Measurements from ENCODE around the gene GANC.

GANC gene

GRCh38 chr15:42282344-42282743 is 9.3 kb downstream of the GANC start:
- H3K4me3 ChIP-seq (replicated peaks in 1 of 2; ENCODE audit: low read depth in 2 of 2, low read length in 2 of 2), result no peak overlapping the region
- no peak for DNase-seq (ENCODE audit: low read depth in 2 of 2)
- TF ChIP-seq CTCF (IDR thresholded peaks at IDR 0.05; ENCODE audit: low read depth, low read length), result no peak

GRCh38 chr15:42282926-42283325 is 9.9 kb downstream of the GANC start:
- no peak for DNase-seq (ENCODE audit: low read depth in 2 of 2)
- no peak for TF ChIP-seq CTCF (IDR thresholded peaks at IDR 0.05; ENCODE audit: low read depth, low read length)
- H3K4me3 ChIP-seq (replicated peaks in 1 of 2; ENCODE audit: low read depth in 2 of 2, low read length in 2 of 2), result no peak overlapping the region

- no peak overlapping the region for H3K4me3 ChIP-seq (replicated peaks in 1 of 2; ENCODE audit: low read depth in 2 of 2, low read length in 2 of 2)
- TF ChIP-seq CTCF (IDR thresholded peaks at IDR 0.05; ENCODE audit: low read depth, low read length), result no peak
- no peak for DNase-seq (ENCODE audit: low read depth in 2 of 2)
Observed at GRCh38 chr15:42283671-42284070, 10.7 kb downstream of the GANC start.

GRCh38 chr15:42284551-42284950 is 11.6 kb downstream of the GANC start:
- no peak for TF ChIP-seq CTCF (IDR thresholded peaks at IDR 0.05; ENCODE audit: low read depth, low read length)
- no peak for DNase-seq (ENCODE audit: low read depth in 2 of 2)
- no peak overlapping the region for H3K4me3 ChIP-seq (replicated peaks in 1 of 2; ENCODE audit: low read depth in 2 of 2, low read length in 2 of 2)

GRCh38 chr15:42285034-42285433 is 12.0 kb downstream of the GANC start:
- no peak for TF ChIP-seq CTCF (IDR thresholded peaks at IDR 0.05; ENCODE audit: low read depth, low read length)
- peak in 1 of 2 donors; percentile 9 for DNase-seq (ENCODE audit: low read depth in 2 of 2)
- H3K4me3 ChIP-seq (replicated peaks in 1 of 2; ENCODE audit: low read depth in 2 of 2, low read length in 2 of 2), result no peak overlapping the region

- H3K4me3 ChIP-seq (replicated peaks in 1 of 2; ENCODE audit: low read depth in 2 of 2, low read length in 2 of 2), result no peak overlapping the region
- no peak for TF ChIP-seq CTCF (IDR thresholded peaks at IDR 0.05; ENCODE audit: low read depth, low read length)
- DNase-seq (ENCODE audit: low read depth in 2 of 2), result peak; percentile 11 to 40
Observed at GRCh38 chr15:42286445-42287029, 13.5 kb downstream of the GANC start.

- TF ChIP-seq CTCF (IDR thresholded peaks at IDR 0.05; ENCODE audit: low read depth, low read length), result no peak
- no peak overlapping the region for H3K4me3 ChIP-seq (replicated peaks in 1 of 2; ENCODE audit: low read depth in 2 of 2, low read length in 2 of 2)
- no peak for DNase-seq (ENCODE audit: low read depth in 2 of 2)
Observed at GRCh38 chr15:42287931-42288330, 14.9 kb downstream of the GANC start.
